Endometrium (tissue), 2 donors: ENCODE results near the gene ASPDH.

Source experiments
- FAIRE-seq: peaks from 2 replicates; lab custom pipeline; 2012; peaks lifted over from hg19 to GRCh38; lab: Jason Lieb, UNC
- donor health status: control.
- donor health status: control.

Gene ASPDH

GRCh38 chr19:50496189-50497021, 17.3 kb downstream of the ASPDH start:
- FAIRE-seq = no peak

GRCh38 chr19:50495020-50495531, 18.6 kb downstream of the ASPDH start:
- no peak for FAIRE-seq

- FAIRE-seq = no peak
Measured at GRCh38 chr19:50494186-50495019, 19.3 kb downstream of the ASPDH start.

GRCh38 chr19:50493171-50493570, 20.5 kb downstream of the ASPDH start:
- FAIRE-seq = no peak

GRCh38 chr19:50492303-50493052, 21.2 kb downstream of the ASPDH start:
- no peak for FAIRE-seq

- no peak for FAIRE-seq
Measured at GRCh38 chr19:50490991-50491472, 22.7 kb downstream of the ASPDH start.

- FAIRE-seq = no peak
Measured at GRCh38 chr19:50490411-50490811, 23.3 kb downstream of the ASPDH start.

GRCh38 chr19:50489461-50490011, 24.2 kb downstream of the ASPDH start:
- no peak for FAIRE-seq

- no peak for FAIRE-seq
Measured at GRCh38 chr19:50488389-50489194, 25.1 kb downstream of the ASPDH start.

GRCh38 chr19:50486823-50487515, 26.7 kb downstream of the ASPDH start:
- no peak for FAIRE-seq

- FAIRE-seq = no peak
Measured at GRCh38 chr19:50485284-50485955, 28.3 kb downstream of the ASPDH start.

GRCh38 chr19:50482916-50483315, 30.8 kb downstream of the ASPDH start:
- no peak for FAIRE-seq

GRCh38 chr19:50482271-50482855, 31.4 kb downstream of the ASPDH start:
- FAIRE-seq = no peak

- no peak for FAIRE-seq
Measured at GRCh38 chr19:50481351-50482149, 32.2 kb downstream of the ASPDH start.

GRCh38 chr19:50480281-50481111, 33.2 kb downstream of the ASPDH start:
- FAIRE-seq = no peak

GRCh38 chr19:50479761-50480251, 33.9 kb downstream of the ASPDH start:
- no peak for FAIRE-seq
